HG02840 (cell line): ENCODE measurements around the gene NAP1L1.

Source experiments
- ATAC-seq: cut with Tn5 transposase; IDR thresholded peaks from one replicate; pipeline ENCODE4 v1.9.1; 2021; ENCODE audit warnings: mild to moderate bottlenecking, moderate library complexity, moderate number of reproducible peaks; ENCODE audit not compliant: unreplicated experiment, low FRiP score

NAP1L1 gene, protein sequence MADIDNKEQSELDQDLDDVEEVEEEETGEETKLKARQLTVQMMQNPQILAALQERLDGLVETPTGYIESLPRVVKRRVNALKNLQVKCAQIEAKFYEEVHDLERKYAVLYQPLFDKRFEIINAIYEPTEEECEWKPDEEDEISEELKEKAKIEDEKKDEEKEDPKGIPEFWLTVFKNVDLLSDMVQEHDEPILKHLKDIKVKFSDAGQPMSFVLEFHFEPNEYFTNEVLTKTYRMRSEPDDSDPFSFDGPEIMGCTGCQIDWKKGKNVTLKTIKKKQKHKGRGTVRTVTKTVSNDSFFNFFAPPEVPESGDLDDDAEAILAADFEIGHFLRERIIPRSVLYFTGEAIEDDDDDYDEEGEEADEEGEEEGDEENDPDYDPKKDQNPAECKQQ

GRCh38 chr12:76083904-76084862, at the start of gene NAP1L1:
TSS of gene NAP1L1 (minus strand) at chr12:76084685. CDS start at chr12:76074219, 10,466 bp downstream.
- peak; percentile 94 for ATAC-seq

DNA sequence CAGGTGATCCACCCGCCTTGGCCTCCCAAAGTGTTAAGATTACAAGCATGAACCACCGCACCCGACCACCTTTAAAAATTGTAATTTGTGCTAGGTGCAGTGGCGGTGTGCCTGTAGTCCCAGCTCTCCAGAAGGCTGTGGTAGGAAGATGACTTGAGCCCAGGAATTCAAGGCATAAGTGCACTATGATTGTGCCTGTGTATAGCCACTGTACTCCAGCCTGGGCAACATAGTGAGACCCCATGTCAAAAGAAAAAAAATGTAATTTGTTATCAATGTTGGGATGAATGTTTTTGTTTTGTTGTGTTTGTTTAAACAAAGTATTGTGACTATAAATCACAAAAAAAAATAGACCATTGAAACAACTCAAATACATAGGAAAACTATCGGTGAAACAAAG, 43.1 kb upstream of the NAP1L1 start:
- no peak for ATAC-seq

GRCh38 chr12:76124456-76124855, 40.0 kb upstream of the NAP1L1 start:
- no peak for ATAC-seq

- ATAC-seq: no peak
These were observed 39.1 kb upstream of the NAP1L1 start for GRCh38 chr12:76123259-76124212.

DNA sequence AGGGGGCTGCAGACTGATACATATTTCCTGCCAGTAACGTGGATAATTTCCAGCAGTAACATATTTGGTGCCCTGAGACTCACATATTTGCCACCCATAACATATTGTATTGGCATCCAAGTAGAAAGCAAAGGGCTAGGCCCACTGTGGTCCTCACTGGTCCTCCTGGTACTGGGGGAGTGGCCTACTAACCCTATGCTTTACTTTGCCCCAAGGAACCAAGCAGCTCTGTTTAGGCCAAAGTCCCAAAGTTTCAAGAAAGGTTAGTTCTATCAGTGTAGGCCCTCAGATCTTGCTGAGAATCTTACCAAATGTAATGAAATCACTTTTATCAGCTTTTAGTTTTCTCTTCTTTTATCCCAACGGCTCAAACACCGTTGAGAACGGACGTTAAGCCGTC, 35.4 kb upstream of the NAP1L1 start:
- no peak for ATAC-seq

DNA sequence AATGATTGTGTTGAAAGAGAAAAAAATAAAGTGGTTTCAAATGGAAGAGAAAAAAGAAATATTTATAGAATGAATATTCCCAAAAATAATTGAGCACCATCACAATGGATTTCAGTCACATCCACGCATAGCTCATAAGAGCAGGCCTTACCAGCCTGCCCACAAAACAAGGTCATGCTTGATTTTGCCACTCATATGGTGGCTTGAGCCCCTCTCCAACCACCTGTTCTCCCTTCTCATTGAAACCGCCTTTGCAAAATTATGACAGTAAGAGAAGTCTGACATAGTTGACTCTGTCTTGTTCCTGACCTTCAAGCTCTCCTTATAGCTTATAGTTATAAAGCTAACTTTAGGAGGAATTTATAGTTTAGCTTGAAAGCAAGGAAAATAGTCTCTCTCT, 33.3 kb upstream of the NAP1L1 start:
- ATAC-seq: no peak

DNA sequence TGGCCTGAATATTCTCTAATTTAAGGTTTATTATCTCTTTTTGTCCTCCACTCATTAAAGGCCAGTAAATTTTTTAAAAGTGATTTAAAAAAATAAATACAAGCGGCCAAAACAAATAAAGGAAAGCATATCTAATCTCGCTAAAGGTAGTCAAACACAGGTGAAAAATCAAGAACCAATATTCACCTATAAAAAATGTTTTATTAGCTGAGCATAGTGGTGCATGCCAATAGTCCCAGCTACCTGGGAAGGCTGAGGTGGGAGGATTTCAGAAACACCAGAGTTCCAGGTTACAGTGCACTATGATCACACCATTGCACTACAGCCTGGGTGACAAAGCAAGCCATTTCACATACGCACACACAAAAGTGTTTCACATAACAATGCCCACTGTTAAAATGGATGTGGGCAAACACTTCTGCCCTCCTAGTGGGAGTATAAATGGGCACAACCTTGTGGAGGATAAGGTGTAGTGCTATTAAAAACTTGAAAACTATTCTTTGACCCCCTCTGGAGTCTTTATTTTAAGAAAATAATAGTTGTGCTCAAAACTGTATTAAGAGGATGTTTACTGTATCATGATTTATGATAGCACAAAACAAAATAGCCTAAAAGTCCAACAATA, 32.7 kb upstream of the NAP1L1 start:
- ATAC-seq: no peak

DNA sequence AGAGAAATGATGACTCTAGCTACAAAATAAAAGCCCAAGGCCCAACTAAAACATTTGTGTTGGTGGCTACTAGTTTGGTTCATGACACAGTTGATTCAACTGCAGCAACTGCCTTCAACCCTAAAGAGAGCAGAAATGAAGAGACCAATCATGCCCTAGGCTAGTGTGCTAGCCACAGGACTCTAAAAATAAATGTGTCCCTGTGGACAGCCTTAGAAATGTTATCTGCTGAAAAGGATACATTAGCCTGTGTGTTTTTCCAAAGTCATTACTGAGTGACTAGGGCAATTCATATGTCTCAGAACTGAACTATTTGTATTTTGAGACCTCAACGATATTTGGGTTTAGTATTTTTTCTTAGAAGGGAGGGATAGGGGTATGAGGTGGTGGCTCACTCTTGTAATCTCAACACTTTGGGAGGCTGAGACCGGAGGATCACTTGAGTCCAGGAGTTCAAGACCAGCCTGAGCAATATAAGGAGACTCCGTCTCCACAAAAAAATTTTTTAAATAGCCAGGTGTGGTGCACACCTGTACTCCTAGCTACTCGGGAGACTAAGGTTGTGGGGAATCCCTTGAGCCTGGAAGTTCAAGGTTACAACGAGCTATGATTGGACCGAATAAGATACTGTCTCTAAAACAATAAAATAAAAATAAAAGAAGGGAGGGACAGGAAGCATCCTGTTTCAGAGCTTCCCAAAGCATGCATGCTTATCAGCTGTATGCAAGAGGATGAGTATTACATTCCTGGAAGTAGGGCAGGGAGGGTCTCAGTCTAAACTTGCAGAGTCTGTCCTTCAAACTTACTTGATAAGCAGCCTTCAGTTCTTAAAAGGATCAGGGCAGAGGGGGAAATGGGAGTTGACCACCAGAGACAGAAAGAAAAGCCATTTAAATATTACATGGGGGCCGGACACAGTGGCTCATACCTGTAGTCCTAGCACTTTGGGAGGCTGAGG, 29.6 kb upstream of the NAP1L1 start:
- ATAC-seq: no peak

DNA sequence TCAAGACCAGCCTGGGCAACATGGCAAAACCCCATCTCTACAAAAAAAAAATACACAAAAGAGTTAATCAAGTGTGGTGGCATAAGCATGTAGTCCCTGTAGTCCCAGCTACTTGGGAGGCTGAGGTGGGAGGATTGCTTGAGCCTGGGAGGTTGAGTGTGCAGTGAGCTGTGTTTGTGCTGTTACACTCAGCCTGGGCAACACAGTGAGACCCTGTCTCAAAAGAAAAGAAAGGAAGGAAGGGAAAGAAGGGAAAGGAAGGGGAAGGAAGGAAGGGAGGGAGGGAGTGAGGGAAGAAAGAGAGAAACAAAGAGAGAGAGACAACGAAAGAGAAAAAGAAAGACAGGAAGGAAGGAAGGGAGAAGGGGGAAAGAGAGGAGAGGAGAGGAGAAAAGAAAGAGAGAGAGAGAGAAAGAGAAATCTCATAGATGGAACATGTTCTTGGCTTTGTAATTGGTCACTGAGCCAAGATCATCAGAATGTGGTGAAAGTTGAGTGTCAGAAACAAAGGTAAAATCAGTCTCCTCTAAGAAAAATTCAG, 26.8 kb upstream of the NAP1L1 start:
- ATAC-seq: no peak

- no peak for ATAC-seq
These were observed 25.4 kb upstream of the NAP1L1 start for GRCh38 chr12:76109879-76110278.

DNA sequence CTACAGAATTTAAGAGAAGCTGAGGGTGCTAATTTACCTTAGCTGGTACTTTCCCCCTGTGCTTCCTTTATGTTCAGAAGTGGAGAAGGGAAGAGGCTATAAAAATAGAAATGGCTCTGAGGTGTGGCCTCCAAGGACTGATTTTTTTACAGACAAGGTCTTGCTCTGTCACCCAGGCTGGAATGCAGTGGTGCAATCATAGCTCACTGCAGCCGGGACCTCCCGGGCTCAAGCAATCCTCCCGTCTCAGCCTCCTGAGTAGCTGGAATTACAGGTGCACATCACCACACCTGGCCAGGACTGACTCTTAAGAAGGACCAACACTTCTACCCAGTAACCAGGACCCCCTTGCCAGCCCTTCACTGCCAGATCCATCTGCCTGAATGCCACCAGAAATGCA, 23.9 kb upstream of the NAP1L1 start:
- no peak for ATAC-seq

GRCh38 chr12:76106631-76107030, 22.1 kb upstream of the NAP1L1 start:
- ATAC-seq: no peak

GRCh38 chr12:76103958-76104357, 19.5 kb upstream of the NAP1L1 start:
- ATAC-seq: no peak

DNA sequence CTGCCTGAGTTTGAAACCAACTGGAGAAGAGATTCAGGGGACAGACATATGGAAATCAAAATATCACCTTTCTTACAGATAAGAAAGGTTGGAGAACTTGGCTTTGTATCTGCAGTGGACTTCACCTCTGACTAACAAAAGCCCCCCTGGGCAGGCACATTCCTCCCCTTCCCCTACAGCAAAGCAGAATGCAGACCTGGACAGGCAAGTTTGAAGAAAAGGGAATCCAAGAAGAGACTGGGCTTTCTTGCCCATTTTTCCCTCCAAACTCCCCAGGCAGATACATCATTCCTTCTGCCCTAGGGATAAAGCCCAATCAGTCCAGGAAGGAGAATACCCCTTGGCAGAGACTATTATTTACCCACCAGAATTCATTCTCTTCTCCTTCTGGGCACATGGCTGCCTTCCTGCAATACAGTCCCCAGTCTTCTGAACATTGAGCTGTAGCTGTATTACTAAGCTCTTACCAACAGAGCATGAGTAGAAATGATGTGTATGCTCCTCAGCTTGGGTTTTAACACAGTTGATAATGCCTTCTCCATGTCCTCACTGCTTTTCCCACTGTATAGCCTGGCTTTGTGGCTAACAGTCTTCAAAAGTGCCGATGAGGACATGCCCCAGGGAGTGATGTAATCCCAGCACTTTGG, 17.4 kb upstream of the NAP1L1 start:
- ATAC-seq: no peak

DNA sequence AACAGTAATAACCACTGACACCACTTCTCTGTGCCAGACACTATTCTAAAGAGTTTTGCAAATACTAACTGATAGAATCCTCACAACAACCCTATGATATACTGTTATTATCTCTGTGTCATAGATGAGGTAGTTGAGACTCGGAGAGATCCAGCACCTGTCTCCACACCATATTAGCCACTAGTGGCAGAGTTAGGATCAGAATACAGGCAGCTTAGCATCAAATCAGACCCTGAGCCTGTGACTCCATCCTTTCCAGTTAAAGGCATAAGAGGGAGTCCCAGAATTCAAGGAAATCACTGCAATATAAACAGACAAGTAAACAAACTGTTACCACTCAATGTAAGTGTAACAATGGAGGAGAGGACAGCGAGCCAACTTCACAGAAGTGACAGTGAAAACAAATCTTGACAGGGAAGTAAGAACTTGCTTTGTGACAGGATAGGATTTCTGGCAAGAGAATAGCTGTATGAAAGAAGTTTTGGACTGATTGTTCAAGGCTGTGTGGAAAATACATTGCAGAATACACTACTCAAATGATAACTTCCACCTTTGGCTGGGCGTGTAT, 11.7 kb upstream of the NAP1L1 start:
- ATAC-seq: no peak

GRCh38 chr12:76094754-76095153, 10.3 kb upstream of the NAP1L1 start:
- ATAC-seq: no peak

DNA sequence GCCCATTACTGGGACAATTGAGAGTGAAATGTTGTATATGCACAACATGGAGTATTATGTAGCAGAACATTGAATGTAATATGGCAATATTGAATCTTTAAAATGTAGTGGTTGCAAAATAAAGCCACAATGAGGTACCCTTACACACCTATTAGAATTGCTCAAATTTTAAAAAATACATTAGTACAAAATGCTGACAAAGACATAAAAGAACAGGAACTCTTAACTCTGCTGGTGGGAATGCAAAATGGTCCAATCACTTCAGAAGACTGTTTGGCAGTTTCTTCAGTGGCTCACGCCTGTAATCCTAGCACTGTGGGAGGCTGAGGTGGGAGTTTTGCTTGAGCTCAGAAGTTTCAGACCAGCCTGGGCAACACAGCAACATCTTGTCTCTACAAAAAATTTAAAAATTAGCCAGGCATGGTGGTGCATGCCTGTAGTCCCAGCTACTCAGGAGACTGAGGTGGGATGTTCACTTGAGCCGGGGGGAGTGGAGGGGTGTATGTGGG, 6.8 kb upstream of the NAP1L1 start:
- no peak for ATAC-seq

DNA sequence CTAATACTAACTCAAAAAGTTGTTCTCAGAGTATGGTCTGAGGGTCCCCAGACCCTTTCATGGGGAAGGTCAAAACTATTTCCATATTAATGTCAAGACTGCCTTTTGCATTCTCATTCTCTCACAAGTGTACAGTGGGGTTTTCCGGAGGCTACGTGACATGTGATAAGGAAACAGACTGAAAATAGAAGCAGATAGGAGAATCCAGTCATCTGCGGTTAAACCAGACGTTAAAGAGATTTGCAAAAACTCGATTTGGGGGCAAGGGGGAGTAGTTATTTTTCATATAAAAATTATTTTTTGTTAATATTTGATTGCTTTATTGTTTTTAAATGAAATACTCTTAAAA, 1.0 kb upstream of the NAP1L1 start:
- ATAC-seq: no peak
